Measurements from ENCODE around the gene ZBTB7C. TPM values are rescaled to one million over a fixed set of nuclear protein-coding genes. Genes with fewer than 3 reads are reported as not detected.
A peak's percentile ranks its signal among the peaks of the same experiment; 100 is the strongest.

Gene ZBTB7C
- total RNA-seq, 3 donors from 2014 or later: 5.6 to 26.5 (median 6.1) TPM

GRCh38 chr18:48279312-48279711 is 129.9 kb downstream of the ZBTB7C start:
- Histone ChIP-seq H3K9me3 (no peaks in the 10 kb centered on the region), H3K4me3 (no peak overlapping the region), H3K36me3 (no peaks in the 10 kb centered on the region), H3K27ac (peak overlapping the region in 1 of 2 donors; percentile 0), H3K4me1 (no peaks in the 10 kb centered on the region), H3K27me3 (no peaks in the 10 kb centered on the region)
- TF ChIP-seq CTCF (IDR thresholded peaks at IDR 0.05): no peak
- TF ChIP-seq POLR2A (IDR thresholded peaks at IDR 0.05): no peak
- TF ChIP-seq POLR2AphosphoS5 (IDR thresholded peaks at IDR 0.05): no peak
- intact Hi-C loops (cut with DNase I; ENCODE audit: low total_unique reads): no loop called here
- no peak for DNase-seq (ENCODE audit: low spot score in 2 of 2)

GRCh38 chr18:48278081-48278480 is 131.1 kb downstream of the ZBTB7C start:
- TF ChIP-seq POLR2AphosphoS5 (IDR thresholded peaks at IDR 0.05) (no peak), CTCF (IDR thresholded peaks at IDR 0.05) (no peak), POLR2A (IDR thresholded peaks at IDR 0.05) (no peak)
- H3K27ac ChIP-seq: no peak overlapping the region
- no peak overlapping the region for H3K4me3 ChIP-seq
- intact Hi-C loops (cut with DNase I; ENCODE audit: low total_unique reads): no loop called here
- no peaks in the 10 kb centered on the region for H3K9me3 ChIP-seq
- no peaks in the 10 kb centered on the region for H3K4me1 ChIP-seq
- no peak for DNase-seq (ENCODE audit: low spot score in 2 of 2)
- H3K27me3 ChIP-seq: no peaks in the 10 kb centered on the region
- no peaks in the 10 kb centered on the region for H3K36me3 ChIP-seq

- Histone ChIP-seq H3K9me3 (no peaks in the 10 kb centered on the region), H3K4me1 (no peaks in the 10 kb centered on the region), H3K27ac (no peak overlapping the region), H3K4me3 (no peak overlapping the region), H3K36me3 (no peaks in the 10 kb centered on the region), H3K27me3 (no peaks in the 10 kb centered on the region)
- intact Hi-C loops (cut with DNase I; ENCODE audit: low total_unique reads): no loop called here
- TF ChIP-seq POLR2A (IDR thresholded peaks at IDR 0.05) (no peak), POLR2AphosphoS5 (IDR thresholded peaks at IDR 0.05) (no peak), CTCF (IDR thresholded peaks at IDR 0.05) (no peak)
- DNase-seq (ENCODE audit: low spot score in 2 of 2): no peak
Observed at GRCh38 chr18:48274301-48274700, 134.9 kb downstream of the ZBTB7C start.

GRCh38 chr18:48270929-48271328 is 138.3 kb downstream of the ZBTB7C start:
- Histone ChIP-seq H3K4me1 (no peaks in the 10 kb centered on the region), H3K4me3 (no peak overlapping the region), H3K36me3 (no peaks in the 10 kb centered on the region), H3K27me3 (no peaks in the 10 kb centered on the region), H3K27ac (no peak overlapping the region), H3K9me3 (no peaks in the 10 kb centered on the region)
- no peak for DNase-seq (ENCODE audit: low spot score in 2 of 2)
- intact Hi-C loops (cut with DNase I; ENCODE audit: low total_unique reads): no loop called here
- no peak for TF ChIP-seq POLR2AphosphoS5 (IDR thresholded peaks at IDR 0.05)
- no peak for TF ChIP-seq POLR2A (IDR thresholded peaks at IDR 0.05)
- TF ChIP-seq CTCF (IDR thresholded peaks at IDR 0.05): no peak

GRCh38 chr18:48265328-48265727 is 143.9 kb downstream of the ZBTB7C start:
- no peaks in the 10 kb centered on the region for H3K4me1 ChIP-seq
- H3K9me3 ChIP-seq: no peaks in the 10 kb centered on the region
- no peak overlapping the region for H3K27ac ChIP-seq
- TF ChIP-seq POLR2A (IDR thresholded peaks at IDR 0.05) (no peak), POLR2AphosphoS5 (IDR thresholded peaks at IDR 0.05) (no peak), CTCF (IDR thresholded peaks at IDR 0.05) (no peak)
- intact Hi-C loops (cut with DNase I; ENCODE audit: low total_unique reads): no loop called here
- no peak overlapping the region for H3K4me3 ChIP-seq
- DNase-seq (ENCODE audit: low spot score in 2 of 2): no peak
- no peaks in the 10 kb centered on the region for H3K27me3 ChIP-seq
- no peaks in the 10 kb centered on the region for H3K36me3 ChIP-seq
